ENCODE results near the gene CASP8AP2. TPM values are rescaled to one million over a fixed set of nuclear protein-coding genes. Genes with fewer than 3 reads are reported as not detected.

CASP8AP2 gene
- total and polyA plus RNA-seq, 2 donors (not counting 3 experiments of a cell fraction or from before 2014, with no cell fraction given), result 4.7 to 22.0 TPM

DNA sequence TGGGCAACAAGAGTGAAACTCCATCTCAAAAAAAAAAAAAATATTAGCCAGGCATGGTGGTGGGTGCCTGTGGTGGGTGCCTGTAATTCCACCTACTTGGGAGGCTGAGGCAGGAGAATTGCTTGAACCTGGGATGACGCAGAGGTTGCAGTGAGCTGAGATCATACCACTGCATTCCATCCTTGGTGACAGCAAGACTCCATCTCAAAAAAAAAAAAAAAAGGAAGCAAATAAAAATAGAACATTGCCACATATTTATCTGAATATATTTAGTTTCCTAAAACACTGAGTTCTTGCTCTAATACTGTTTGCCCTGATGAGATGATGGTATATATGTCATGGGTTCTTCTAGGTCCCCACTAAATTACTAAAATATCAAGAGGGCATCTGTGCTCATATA is 28.4 kb downstream of the CASP8AP2 start:
- DNase-seq (ENCODE audit: low read depth, low spot score) (no peak), FAIRE-seq (no peak)
- no peak overlapping the region for H3K27ac ChIP-seq (ENCODE audit: insufficient read depth, low read depth, low read length)
- H3K4me3 ChIP-seq (replicated peaks in 1 of 3; ENCODE audit: insufficient read depth in 1 of 3, low read depth in 1 of 3, low read length in 3 of 3), result no peak overlapping the region
- H3K36me3 ChIP-seq (ENCODE audit: control insufficient read depth in 2 of 2, extremely low read depth in 1 of 2, insufficient read depth in 2 of 2, low read length in 2 of 2), result peaks cover 9 to 14% of the 10 kb centered on the region in 2 experiments
- CTCF ChIA-PET, result no interaction called here
- no peaks in the 10 kb centered on the region for H3K4me1 ChIP-seq (ENCODE audit: control insufficient read depth, extremely low read depth, insufficient read depth, low read length)
- no peak overlapping the region for H3K4me2 ChIP-seq (ENCODE audit: insufficient read depth, low read length)
- no peaks in the 10 kb centered on the region for H3K27me3 ChIP-seq (ENCODE audit: control insufficient read depth in 2 of 2, insufficient read depth in 2 of 2, low read length in 2 of 2)
- no peaks in the 10 kb centered on the region for H3K9me1 ChIP-seq (replicated peaks; ENCODE audit: control insufficient read depth, extremely low read depth, insufficient read depth, low read length)
- no peak overlapping the region for H3K9ac ChIP-seq (replicated peaks; ENCODE audit: extremely low read depth, insufficient read depth, low read length)
- TF ChIP-seq POLR2A (IDR thresholded peaks at IDR 0.05; ENCODE audit: low read depth, low read length) (no peak), GATA2 (IDR thresholded peaks at IDR 0.05; ENCODE audit: insufficient read depth, insufficient read length, low read depth, low read length) (no peak), POLR2AphosphoS5 (IDR thresholded peaks at IDR 0.05; ENCODE audit: insufficient read depth, low read depth, low read length) (no peak), EZH2 (IDR thresholded peaks at IDR 0.05; ENCODE audit: borderline replicate concordance, low read depth, low read length, severe bottlenecking) (no peak), MYC (IDR thresholded peaks at IDR 0.05; ENCODE audit: low read depth, low read length) (no peak), JUN (IDR thresholded peaks at IDR 0.05; ENCODE audit: borderline replicate concordance, insufficient read depth, insufficient read length, low read depth) (no peak), FOS (IDR thresholded peaks at IDR 0.05; ENCODE audit: borderline replicate concordance, insufficient read depth, low read length) (no peak)
- TF ChIP-seq, protein P1, sequence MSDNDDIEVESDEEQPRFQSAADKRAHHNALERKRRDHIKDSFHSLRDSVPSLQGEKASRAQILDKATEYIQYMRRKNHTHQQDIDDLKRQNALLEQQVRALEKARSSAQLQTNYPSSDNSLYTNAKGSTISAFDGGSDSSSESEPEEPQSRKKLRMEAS (IDR thresholded peaks at IDR 0.05; ENCODE audit: insufficient read depth, insufficient read length), result no peak
- TF ChIP-seq, protein P2, sequence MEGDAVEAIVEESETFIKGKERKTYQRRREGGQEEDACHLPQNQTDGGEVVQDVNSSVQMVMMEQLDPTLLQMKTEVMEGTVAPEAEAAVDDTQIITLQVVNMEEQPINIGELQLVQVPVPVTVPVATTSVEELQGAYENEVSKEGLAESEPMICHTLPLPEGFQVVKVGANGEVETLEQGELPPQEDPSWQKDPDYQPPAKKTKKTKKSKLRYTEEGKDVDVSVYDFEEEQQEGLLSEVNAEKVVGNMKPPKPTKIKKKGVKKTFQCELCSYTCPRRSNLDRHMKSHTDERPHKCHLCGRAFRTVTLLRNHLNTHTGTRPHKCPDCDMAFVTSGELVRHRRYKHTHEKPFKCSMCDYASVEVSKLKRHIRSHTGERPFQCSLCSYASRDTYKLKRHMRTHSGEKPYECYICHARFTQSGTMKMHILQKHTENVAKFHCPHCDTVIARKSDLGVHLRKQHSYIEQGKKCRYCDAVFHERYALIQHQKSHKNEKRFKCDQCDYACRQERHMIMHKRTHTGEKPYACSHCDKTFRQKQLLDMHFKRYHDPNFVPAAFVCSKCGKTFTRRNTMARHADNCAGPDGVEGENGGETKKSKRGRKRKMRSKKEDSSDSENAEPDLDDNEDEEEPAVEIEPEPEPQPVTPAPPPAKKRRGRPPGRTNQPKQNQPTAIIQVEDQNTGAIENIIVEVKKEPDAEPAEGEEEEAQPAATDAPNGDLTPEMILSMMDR (IDR thresholded peaks at IDR 0.05; ENCODE audit: extremely low read depth in 1 of 2, insufficient read depth in 1 of 2, low read depth in 1 of 2, low read length in 2 of 2), result no peak
- POLR2A ChIA-PET, result no interaction called here
- H3K9me3 ChIP-seq (replicated peaks; ENCODE audit: control insufficient read depth, insufficient read depth, low read length), result no peaks in the 10 kb centered on the region
- H4K20me1 ChIP-seq (replicated peaks; ENCODE audit: control insufficient read depth, extremely low read depth, insufficient read depth, low read length), result no peaks in the 10 kb centered on the region
- H2AFZ ChIP-seq (ENCODE audit: low read depth, low read length), result no peak overlapping the region
- BruUV-seq (replicated peaks), result no TSS peak
- no peaks in the 10 kb centered on the region for H3K79me2 ChIP-seq (ENCODE audit: control insufficient read depth, insufficient read depth, low read length)
- dilution Hi-C loops (cut with MboI; ENCODE audit: extremely low pct_ligation_motif_present, low sequenced_read_pairs) (no loop called here), intact Hi-C loops (cut with micrococcal nuclease) (no loop called here)
